ENCODE measurements around the gene CSRP1. TPM values are rescaled to one million over a fixed set of nuclear protein-coding genes. Genes with fewer than 3 reads are reported as not detected.

CSRP1 gene
- polyA plus RNA-seq, 4 donors: 62.1 to 181 (median 112) TPM

DNA sequence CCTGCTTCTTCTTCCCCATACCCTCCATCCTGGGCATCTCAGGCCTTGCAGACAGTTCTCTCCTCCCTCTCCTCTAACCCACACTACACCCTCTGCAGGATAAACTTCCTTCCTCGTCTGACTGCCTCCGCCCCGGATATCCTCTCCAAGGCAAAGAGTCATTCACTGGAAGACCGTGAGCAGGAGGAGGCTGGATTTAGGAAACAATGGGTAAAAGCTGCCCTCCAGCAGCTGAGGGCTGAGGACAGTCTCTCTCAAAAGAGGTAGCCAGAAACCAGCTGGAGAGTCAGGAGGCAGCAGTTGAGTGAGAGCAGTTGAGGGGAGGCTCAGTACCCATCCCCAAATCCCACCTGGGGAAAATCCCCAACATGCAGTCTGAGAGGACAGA is 1.4 kb downstream of the CSRP1 start:
- DNase-seq (peak; percentile 43 to 47), FAIRE-seq (no peak)
- Histone ChIP-seq H3K27ac (ENCODE audit: low read depth in 1 of 3, low read length in 2 of 3) (peak overlapping the region; percentile 50 to 81 (median 81)), H3K4me3 (ENCODE audit: low read depth in 1 of 3, low read length in 3 of 3) (peak overlapping the region in 2 of 3 donors; percentile 66 to 80), H3K9me3 (ENCODE audit: control insufficient read depth in 2 of 2, insufficient read depth in 1 of 2, low read depth in 1 of 2, low read length in 1 of 2) (no peaks in the 10 kb centered on the region), H3K4me1 (ENCODE audit: control insufficient read depth in 3 of 3, insufficient read depth in 2 of 3, low read depth in 1 of 3, low read length in 2 of 3) (peaks cover 4 to 58% (median 10%) of the 10 kb centered on the region in 3 donors), H3K27me3 (ENCODE audit: control insufficient read depth in 3 of 3, insufficient read depth in 3 of 3, low read length in 3 of 3) (no peaks in the 10 kb centered on the region), H3K36me3 (ENCODE audit: control insufficient read depth in 3 of 3, insufficient read depth in 2 of 3, low read depth in 1 of 3, low read length in 3 of 3) (peaks cover 0 to 9% (median 0%) of the 10 kb centered on the region in 3 donors)
- WGBS, 3 donors: 8 to 27% (median 17%) methylated on average over 4 of the region's 4 CpGs

DNA sequence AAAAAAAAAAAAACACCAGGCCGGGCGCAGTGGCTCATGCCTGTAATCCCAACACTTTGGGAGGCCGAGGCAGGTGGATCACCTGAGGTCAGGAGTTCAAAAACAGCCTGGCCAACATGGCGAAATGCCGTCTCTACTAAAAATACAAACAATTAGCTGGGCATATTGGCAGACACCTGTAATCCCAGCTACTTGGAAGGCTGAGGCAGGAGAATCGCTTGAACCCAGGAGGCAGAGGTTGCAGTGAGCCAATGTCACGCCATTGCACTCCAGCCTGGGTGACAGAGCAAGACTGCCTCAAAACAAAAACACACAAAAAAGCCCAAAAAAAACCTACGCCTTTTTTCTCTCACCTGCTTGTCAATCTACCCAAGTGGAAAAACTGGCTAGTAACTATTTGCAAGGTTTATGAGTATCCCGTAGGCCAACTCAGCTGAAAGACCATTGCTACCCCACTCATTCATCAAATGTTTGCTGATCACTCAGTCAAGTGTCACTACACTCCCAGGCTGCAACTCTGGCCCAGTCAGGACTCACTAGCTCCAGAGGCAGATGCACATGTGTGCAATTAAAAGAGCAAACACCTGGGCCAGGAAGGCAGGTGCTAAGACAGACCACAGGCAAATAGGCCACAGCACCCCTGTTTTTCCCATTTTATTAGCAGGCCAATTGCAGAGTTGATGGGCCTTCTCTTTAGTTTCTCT is 2.0 kb downstream of the CSRP1 start:
- 83 to 89% (median 84%) methylated on average over 9 of the region's 9 CpGs for WGBS, 3 donors
- H3K9me3 ChIP-seq (ENCODE audit: control insufficient read depth in 2 of 2, insufficient read depth in 1 of 2, low read depth in 1 of 2, low read length in 1 of 2): no peaks in the 10 kb centered on the region
- DNase-seq: no peak
- FAIRE-seq: no peak
- peaks cover 4 to 64% (median 10%) of the 10 kb centered on the region in 3 donors for H3K4me1 ChIP-seq (ENCODE audit: control insufficient read depth in 3 of 3, insufficient read depth in 2 of 3, low read depth in 1 of 3, low read length in 2 of 3)
- peak overlapping the region in 1 of 3 donors; percentile 66 for H3K4me3 ChIP-seq (ENCODE audit: low read depth in 1 of 3, low read length in 3 of 3)
- H3K36me3 ChIP-seq (ENCODE audit: control insufficient read depth in 3 of 3, insufficient read depth in 2 of 3, low read depth in 1 of 3, low read length in 3 of 3): peaks cover 0 to 13% (median 0%) of the 10 kb centered on the region in 3 donors
- H3K27ac ChIP-seq (ENCODE audit: low read depth in 1 of 3, low read length in 2 of 3): peak overlapping the region in 2 of 3 donors; percentile 81
- H3K27me3 ChIP-seq (ENCODE audit: control insufficient read depth in 3 of 3, insufficient read depth in 3 of 3, low read length in 3 of 3): no peaks in the 10 kb centered on the region

DNA sequence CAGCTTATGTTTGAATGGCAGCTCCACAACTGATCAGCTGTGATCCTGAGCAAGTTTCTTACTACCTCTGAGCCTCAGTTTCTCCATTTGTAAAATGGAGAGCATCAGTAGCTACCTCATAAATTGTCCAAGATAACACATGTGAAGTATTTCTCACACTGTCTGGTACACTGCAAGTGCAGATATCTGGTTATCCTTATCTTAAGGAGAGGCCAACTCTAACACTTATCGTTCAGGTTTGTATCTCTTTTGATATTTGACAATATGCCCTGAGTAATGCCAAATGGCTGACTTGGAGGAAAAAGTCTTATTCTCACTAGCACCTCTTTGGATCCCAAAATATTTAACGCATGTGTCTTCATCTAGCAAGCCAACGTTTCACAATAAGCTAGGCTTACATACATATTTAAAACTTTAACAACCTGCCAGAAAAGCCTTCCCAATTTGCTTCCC is 2.7 kb downstream of the CSRP1 start:
- Histone ChIP-seq H3K9me3 (ENCODE audit: control insufficient read depth in 2 of 2, insufficient read depth in 1 of 2, low read depth in 1 of 2, low read length in 1 of 2) (no peaks in the 10 kb centered on the region), H3K27me3 (ENCODE audit: control insufficient read depth in 3 of 3, insufficient read depth in 3 of 3, low read length in 3 of 3) (no peaks in the 10 kb centered on the region), H3K4me1 (ENCODE audit: control insufficient read depth in 3 of 3, insufficient read depth in 2 of 3, low read depth in 1 of 3, low read length in 2 of 3) (peaks cover 4 to 66% (median 10%) of the 10 kb centered on the region in 3 donors), H3K36me3 (ENCODE audit: control insufficient read depth in 3 of 3, insufficient read depth in 2 of 3, low read depth in 1 of 3, low read length in 3 of 3) (peaks cover 0 to 16% (median 0%) of the 10 kb centered on the region in 3 donors), H3K27ac (ENCODE audit: low read depth in 1 of 3, low read length in 2 of 3) (peak overlapping the region; percentile 28 to 81 (median 76)), H3K4me3 (ENCODE audit: low read depth in 1 of 3, low read length in 3 of 3) (no peak overlapping the region)
- FAIRE-seq (no peak), DNase-seq (no peak)
- 73 to 89% (median 78%) methylated on average over 3 of the region's 3 CpGs for WGBS, 3 donors

DNA sequence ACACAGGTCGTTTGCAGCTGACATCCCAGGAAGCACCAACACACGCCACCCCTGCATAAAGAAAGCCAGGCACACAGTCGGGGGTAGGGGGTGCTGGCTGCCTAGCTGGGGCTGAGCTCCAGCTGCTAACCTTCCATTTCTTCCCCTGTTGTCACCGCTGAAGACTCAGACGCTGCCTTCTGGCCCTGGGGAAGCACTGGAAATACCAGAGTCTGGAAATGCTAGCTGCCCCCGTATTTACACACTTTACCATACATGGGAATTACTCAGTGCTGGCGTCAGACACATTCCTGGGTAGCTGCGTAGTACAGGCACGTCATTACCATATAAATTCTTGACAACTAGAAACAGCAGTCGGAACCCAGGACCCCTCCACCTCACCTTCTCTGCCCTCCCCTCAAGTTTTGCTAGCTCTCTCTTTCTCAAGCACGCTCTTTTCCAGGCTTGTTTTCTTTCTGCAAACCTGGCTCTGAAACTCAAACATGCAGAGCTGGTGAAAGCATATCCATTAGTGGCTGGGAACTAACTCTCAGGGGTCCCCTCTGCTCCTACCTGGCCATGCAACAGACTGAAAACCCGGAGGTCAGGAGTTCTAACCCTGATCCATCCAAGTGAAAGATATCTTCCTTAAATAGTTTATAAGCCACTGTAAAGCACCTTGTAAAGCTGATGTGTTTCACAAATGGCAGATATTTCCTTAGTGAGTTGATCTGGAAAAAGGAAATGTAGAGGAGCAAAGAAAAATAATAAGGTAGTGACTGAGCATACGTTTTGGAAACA is 3.3 kb downstream of the CSRP1 start:
- Histone ChIP-seq H3K36me3 (ENCODE audit: control insufficient read depth in 3 of 3, insufficient read depth in 2 of 3, low read depth in 1 of 3, low read length in 3 of 3) (peaks cover 0 to 22% (median 0%) of the 10 kb centered on the region in 3 donors), H3K4me3 (ENCODE audit: low read depth in 1 of 3, low read length in 3 of 3) (no peak overlapping the region), H3K27ac (ENCODE audit: low read depth in 1 of 3, low read length in 2 of 3) (peak overlapping the region; percentile 28 to 81 (median 76)), H3K9me3 (ENCODE audit: control insufficient read depth in 2 of 2, insufficient read depth in 1 of 2, low read depth in 1 of 2, low read length in 1 of 2) (no peaks in the 10 kb centered on the region), H3K27me3 (ENCODE audit: control insufficient read depth in 3 of 3, insufficient read depth in 3 of 3, low read length in 3 of 3) (no peaks in the 10 kb centered on the region), H3K4me1 (ENCODE audit: control insufficient read depth in 3 of 3, insufficient read depth in 2 of 3, low read depth in 1 of 3, low read length in 2 of 3) (peaks cover 4 to 66% (median 10%) of the 10 kb centered on the region in 3 donors)
- WGBS, 3 donors: 59 to 85% (median 73%) methylated on average over 13 of the region's 13 CpGs
- DNase-seq: peak in 1 of 2 donors; percentile 80
- no peak for FAIRE-seq

DNA sequence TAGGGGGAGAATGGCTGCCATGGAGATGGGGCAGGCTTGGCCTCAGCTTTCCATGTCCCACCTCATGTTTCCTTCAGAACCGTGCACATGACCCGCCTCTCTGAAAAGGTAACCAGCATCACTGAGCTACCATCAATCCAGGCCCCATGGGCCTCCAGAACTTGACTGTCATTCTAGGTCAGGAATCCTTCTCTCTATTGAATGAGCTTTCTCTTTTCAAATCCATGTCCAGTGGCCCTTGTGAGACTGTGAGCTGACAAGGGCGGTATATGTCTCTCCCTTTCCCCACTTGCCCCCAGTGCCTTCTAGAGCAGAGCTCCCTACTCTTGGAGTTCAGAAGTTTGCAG is 4.4 kb downstream of the CSRP1 start:
- Histone ChIP-seq H3K27ac (ENCODE audit: low read depth in 1 of 3, low read length in 2 of 3) (peak overlapping the region; percentile 18 to 76 (median 56)), H3K27me3 (ENCODE audit: control insufficient read depth in 3 of 3, insufficient read depth in 3 of 3, low read length in 3 of 3) (no peaks in the 10 kb centered on the region), H3K4me3 (ENCODE audit: low read depth in 1 of 3, low read length in 3 of 3) (no peak overlapping the region), H3K9me3 (ENCODE audit: control insufficient read depth in 2 of 2, insufficient read depth in 1 of 2, low read depth in 1 of 2, low read length in 1 of 2) (no peaks in the 10 kb centered on the region), H3K36me3 (ENCODE audit: control insufficient read depth in 3 of 3, insufficient read depth in 2 of 3, low read depth in 1 of 3, low read length in 3 of 3) (peaks cover 0 to 30% (median 0%) of the 10 kb centered on the region in 3 donors), H3K4me1 (ENCODE audit: control insufficient read depth in 3 of 3, insufficient read depth in 2 of 3, low read depth in 1 of 3, low read length in 2 of 3) (peaks cover 1 to 62% (median 10%) of the 10 kb centered on the region in 3 donors)
- DNase-seq (no peak), FAIRE-seq (no peak)
- WGBS, 3 donors: 54 to 75% (median 65%) methylated on average over 3 of the region's 3 CpGs

DNA sequence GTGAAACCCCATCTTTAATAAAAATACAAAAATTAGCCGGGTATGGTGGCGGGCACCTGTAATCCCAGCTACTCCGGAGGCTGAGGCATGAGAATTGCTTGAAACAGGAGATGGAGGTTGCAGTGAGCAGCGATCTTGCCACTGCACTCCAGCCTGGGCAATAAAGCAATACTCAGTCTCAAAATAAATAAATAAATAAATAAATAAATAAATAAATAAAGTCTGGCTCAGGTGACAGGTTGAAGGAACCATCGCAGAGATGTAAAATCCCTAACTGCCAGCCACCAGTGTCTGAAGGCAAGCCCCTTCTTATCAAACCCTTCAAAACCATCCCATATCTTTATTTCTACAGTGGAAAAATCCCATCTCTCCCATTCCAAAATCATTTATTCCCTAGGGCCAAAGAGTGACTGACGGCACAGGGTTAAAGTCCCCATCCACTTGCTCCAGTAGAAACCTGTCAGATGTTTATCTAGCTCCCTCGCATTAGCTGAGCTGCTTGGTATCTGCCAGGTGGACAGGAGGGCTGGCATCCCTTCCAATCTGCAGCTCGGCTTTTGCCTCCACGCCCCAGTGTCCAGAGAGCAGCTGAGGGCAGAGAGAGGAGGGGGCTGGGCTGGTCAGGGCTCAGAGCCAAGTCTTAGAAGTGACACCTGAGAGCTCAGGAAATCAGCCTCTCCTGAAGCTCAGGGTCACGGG is 5.0 kb downstream of the CSRP1 start:
- peaks cover 0 to 30% (median 0%) of the 10 kb centered on the region in 3 donors for H3K36me3 ChIP-seq (ENCODE audit: control insufficient read depth in 3 of 3, insufficient read depth in 2 of 3, low read depth in 1 of 3, low read length in 3 of 3)
- H3K4me3 ChIP-seq (ENCODE audit: low read depth in 1 of 3, low read length in 3 of 3): no peak overlapping the region
- FAIRE-seq: no peak
- peak overlapping the region; percentile 18 to 77 (median 76) for H3K27ac ChIP-seq (ENCODE audit: low read depth in 1 of 3, low read length in 2 of 3)
- no peaks in the 10 kb centered on the region for H3K9me3 ChIP-seq (ENCODE audit: control insufficient read depth in 2 of 2, insufficient read depth in 1 of 2, low read depth in 1 of 2, low read length in 1 of 2)
- 43 to 62% (median 57%) methylated on average over 9 to 10 of the region's 10 CpGs for WGBS, 3 donors
- DNase-seq: peak; percentile 71 to 81
- no peaks in the 10 kb centered on the region for H3K27me3 ChIP-seq (ENCODE audit: control insufficient read depth in 3 of 3, insufficient read depth in 3 of 3, low read length in 3 of 3)
- peaks cover 0 to 58% (median 8%) of the 10 kb centered on the region in 3 donors for H3K4me1 ChIP-seq (ENCODE audit: control insufficient read depth in 3 of 3, insufficient read depth in 2 of 3, low read depth in 1 of 3, low read length in 2 of 3)

DNA sequence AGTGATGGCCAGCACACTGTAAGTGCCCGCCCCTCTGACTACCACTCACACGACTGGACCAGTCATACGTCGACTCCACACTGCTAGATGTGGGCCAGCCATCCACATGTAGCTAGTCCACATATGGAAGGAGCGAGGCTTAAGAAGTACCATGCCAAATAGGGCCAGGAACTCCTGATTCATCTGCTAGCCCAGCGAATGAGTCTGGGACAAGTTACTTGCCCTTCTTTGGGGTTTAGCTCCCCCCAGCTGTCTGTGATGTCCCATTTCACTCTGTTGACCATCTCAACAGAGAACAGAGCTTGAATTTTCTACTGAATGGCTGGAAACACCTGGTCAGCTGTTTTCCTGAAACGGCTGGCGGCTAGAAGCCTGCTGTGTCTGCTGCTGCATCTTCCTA is 5.8 kb downstream of the CSRP1 start:
- H3K4me3 ChIP-seq (ENCODE audit: low read depth in 1 of 3, low read length in 3 of 3): no peak overlapping the region
- H3K4me1 ChIP-seq (ENCODE audit: control insufficient read depth in 3 of 3, insufficient read depth in 2 of 3, low read depth in 1 of 3, low read length in 2 of 3): peaks cover 0 to 61% (median 6%) of the 10 kb centered on the region in 3 donors
- DNase-seq (no peak), FAIRE-seq (no peak)
- H3K27ac ChIP-seq (ENCODE audit: low read depth in 1 of 3, low read length in 2 of 3): peak overlapping the region; percentile 4 to 77 (median 76)
- no peaks in the 10 kb centered on the region for H3K27me3 ChIP-seq (ENCODE audit: control insufficient read depth in 3 of 3, insufficient read depth in 3 of 3, low read length in 3 of 3)
- H3K9me3 ChIP-seq (ENCODE audit: control insufficient read depth in 2 of 2, insufficient read depth in 1 of 2, low read depth in 1 of 2, low read length in 1 of 2): no peaks in the 10 kb centered on the region
- WGBS, 3 donors: 81 to 95% (median 94%) methylated on average over 8 of the region's 8 CpGs
- peaks cover 0 to 30% (median 0%) of the 10 kb centered on the region in 3 donors for H3K36me3 ChIP-seq (ENCODE audit: control insufficient read depth in 3 of 3, insufficient read depth in 2 of 3, low read depth in 1 of 3, low read length in 3 of 3)

DNA sequence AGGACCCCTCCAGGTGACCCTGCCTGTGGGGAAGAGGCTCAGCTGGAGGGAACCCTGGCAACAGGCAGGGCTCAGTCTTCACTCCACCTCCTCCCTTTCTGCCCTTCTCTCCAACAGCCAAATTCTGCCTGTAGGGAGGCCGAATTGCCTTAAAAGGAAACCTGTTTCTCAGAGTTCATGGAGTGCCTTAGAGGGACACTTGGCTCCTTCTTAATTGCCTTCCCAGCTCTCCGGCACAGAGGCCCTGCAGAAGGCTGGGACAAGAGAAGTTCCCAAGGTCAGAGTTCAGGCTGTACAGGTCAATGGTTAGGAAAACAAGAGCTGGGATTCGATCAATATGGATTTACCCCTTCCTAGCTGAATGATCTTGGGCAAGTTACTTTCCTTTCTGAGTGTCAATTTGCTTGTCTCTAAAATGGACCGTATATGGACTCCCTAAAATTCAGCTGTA is 6.2 kb downstream of the CSRP1 start:
- Histone ChIP-seq H3K27me3 (ENCODE audit: control insufficient read depth in 3 of 3, insufficient read depth in 3 of 3, low read length in 3 of 3) (no peaks in the 10 kb centered on the region), H3K36me3 (ENCODE audit: control insufficient read depth in 3 of 3, insufficient read depth in 2 of 3, low read depth in 1 of 3, low read length in 3 of 3) (peaks cover 0 to 29% (median 3%) of the 10 kb centered on the region in 3 donors), H3K4me1 (ENCODE audit: control insufficient read depth in 3 of 3, insufficient read depth in 2 of 3, low read depth in 1 of 3, low read length in 2 of 3) (peaks cover 3 to 61% (median 6%) of the 10 kb centered on the region in 3 donors), H3K27ac (ENCODE audit: low read depth in 1 of 3, low read length in 2 of 3) (peak overlapping the region in 2 of 3 donors; percentile 76 to 77), H3K9me3 (ENCODE audit: control insufficient read depth in 2 of 2, insufficient read depth in 1 of 2, low read depth in 1 of 2, low read length in 1 of 2) (no peaks in the 10 kb centered on the region), H3K4me3 (ENCODE audit: low read depth in 1 of 3, low read length in 3 of 3) (no peak overlapping the region)
- peak; percentile 44 to 45 for DNase-seq
- no peak for FAIRE-seq
- 39 to 50% (median 49%) methylated on average over 4 of the region's 4 CpGs for WGBS, 3 donors
